HG02798 (cell line): ENCODE measurements around the gene CAND1.

Experiments used
- ATAC-seq: cut with Tn5 transposase; IDR thresholded peaks from one replicate; pipeline ENCODE4 v1.9.1; 2021; ENCODE audit warnings: mild to moderate bottlenecking; ENCODE audit not compliant: unreplicated experiment, poor library complexity

Gene CAND1

GRCh38 chr12:67279637-67280036 lies 10.5 kb downstream of the CAND1 start:
- ATAC-seq: no peak

GRCh38 chr12:67280088-67280487 lies 10.9 kb downstream of the CAND1 start:
- no peak for ATAC-seq

DNA sequence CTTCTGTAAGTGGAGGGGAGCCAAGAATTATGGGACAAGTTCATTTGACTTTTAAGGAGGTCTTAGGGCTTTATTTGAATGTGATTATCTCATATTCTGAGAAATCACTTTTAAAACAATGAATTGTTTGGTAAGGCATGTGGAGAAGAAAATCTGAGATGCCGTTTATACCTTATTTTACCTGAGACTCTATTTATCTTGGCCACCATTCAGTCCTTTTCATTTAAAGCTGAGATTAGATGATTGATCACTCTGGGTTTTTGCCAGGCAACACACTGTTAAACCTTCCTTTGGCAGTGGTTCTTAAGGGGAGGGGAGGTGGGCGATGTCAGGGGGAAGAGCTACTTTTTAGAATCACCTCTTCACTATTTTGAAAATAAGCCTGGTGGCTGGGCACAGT lies 11.4 kb downstream of the CAND1 start:
- no peak for ATAC-seq

- ATAC-seq: no peak
Observed at GRCh38 chr12:67284561-67284960, 15.4 kb downstream of the CAND1 start.

DNA sequence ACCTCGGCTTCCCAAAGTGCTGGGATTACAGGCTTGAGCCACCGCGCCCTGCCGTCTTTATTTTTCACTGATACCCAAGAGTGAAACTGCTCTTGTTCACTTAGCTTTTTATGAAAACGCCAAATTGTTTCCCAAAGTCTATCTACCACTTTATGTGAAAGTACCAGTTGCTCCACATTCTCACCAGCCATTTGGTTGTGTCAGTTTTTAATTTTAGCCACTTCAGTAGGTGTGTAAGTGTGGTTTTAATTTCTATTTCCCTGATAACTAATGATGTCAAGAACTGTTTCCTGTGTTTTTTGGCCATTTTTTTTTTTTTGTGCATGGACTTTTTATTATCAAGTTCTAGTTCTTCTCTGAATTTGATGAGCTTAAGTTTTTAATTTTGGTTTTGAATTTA lies 17.1 kb downstream of the CAND1 start:
- no peak for ATAC-seq

DNA sequence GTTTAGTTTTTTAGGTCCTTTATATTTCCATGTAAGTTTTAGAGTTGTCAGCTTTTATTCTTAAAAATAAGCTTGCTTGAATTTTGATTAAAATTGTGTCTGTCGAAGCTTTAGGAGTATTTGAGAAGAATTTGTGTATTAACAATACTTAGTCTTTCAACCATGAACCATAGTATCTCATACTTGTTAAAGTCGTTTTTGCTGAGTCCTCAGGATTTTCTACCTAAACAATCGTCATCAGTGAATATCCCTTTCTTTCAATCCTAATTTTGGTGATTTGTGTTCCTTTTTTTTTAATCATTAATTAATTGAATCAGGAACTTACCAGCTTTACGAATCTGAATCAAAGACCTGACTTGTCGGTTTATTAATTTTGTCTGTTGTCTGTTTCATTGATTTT lies 18.2 kb downstream of the CAND1 start:
- ATAC-seq: no peak

DNA sequence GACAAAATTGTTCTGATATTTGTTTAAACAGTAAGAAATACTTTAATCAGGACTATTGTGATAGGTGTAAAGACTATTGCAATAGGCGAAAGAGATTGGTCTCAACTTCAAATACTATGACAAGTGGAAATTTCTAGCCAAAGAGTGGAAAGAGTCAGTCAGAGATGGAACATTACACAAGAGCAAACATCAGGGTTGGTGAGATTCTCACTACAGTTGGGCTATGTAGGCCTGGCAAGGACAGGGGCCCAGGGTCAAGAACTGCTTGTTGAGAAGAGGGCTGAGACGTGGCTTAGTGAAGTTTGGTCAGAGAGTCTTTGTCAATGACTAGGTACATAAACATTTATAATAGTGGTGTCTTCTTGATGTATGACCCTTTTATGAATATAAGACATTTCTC lies 19.4 kb downstream of the CAND1 start:
- no peak for ATAC-seq

DNA sequence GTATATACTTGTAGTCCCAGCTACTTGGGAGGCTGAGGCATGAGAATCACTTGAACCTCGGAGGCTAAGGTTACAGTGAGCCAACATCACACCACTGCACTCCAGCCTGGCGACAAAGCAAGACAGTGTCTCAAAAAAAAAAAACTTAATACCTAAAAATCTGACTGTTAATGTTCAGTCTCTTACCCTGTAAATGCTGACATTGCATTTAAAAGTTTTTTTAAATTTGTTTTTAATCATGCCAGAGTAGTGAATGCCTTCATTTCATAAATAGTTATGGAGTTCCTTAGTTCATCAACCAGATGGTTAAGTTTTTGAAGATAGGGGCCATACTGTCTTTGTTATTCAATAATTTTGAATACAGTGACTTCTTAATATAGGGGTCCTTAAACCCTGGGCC lies 21.2 kb downstream of the CAND1 start:
- ATAC-seq: no peak

DNA sequence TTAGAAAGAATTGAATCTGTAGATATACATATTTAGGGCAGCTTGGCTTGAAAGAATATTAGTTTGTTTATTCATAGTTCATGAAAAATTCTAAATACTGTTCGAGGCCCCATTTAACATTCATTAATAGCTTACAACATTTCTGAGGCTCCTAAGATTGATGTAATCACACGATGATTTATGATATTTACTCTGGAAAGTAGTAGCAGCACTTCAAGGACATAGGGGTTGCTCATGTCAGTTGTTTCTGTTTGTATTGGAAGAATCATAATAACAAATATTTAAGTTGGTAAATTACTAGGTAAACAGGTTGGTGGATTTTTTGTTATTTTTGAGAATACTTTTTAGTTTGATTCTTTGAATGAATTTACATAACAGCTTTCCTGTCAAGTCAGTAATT lies 30.4 kb downstream of the CAND1 start:
- ATAC-seq: no peak

DNA sequence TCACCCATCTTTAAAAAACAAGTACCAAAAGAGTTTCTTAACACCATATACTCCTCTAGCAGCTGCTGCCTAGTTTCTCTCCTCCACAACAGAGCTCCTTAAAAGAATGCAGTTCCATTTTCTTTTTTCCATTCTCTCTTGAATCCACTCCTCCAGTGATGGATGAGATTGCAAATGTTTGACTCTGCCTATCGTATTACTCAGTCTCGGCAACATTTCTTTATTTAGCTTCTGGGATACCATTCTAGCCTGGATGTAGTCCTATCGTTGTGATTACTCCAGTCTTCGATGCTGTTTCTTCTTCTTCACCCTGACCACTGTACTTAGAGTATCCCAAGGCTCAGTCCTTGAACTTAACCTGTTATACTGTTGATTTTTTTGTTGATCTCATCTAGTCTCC lies 30.8 kb downstream of the CAND1 start:
- ATAC-seq: no peak

- no peak for ATAC-seq
Observed at GRCh38 chr12:67302162-67302561, 33.0 kb downstream of the CAND1 start.

GRCh38 chr12:67305544-67305943 lies 36.4 kb downstream of the CAND1 start:
- ATAC-seq: no peak

GRCh38 chr12:67306712-67307111 lies 37.6 kb downstream of the CAND1 start:
- no peak for ATAC-seq

- ATAC-seq: no peak
Observed at GRCh38 chr12:67315661-67316060, 46.5 kb downstream of the CAND1 start.

- ATAC-seq: no peak
Observed at GRCh38 chr12:67318786-67319185, 49.6 kb downstream of the CAND1 start.

DNA sequence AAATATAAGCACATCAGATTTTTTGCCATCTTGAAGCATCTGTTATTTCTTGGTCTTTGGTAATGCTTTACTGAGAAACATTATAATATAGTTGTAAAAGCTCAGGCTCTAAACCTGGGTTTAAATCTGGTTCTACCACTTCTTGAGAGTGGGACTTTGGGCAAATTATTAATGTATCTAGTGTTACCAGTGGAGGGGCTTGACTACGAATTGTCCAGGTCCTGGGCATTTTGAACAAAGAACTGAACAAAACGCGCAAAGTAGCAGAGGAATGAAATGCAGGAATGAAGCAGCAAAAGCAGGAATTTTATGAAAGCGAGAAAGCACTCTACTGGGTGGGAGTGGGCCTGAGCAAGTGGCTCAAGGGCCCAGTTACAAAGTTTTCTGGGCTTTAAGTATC lies 50.8 kb downstream of the CAND1 start:
- ATAC-seq: no peak

- no peak for ATAC-seq
Observed at GRCh38 chr12:67320614-67321295, 51.6 kb downstream of the CAND1 start.

DNA sequence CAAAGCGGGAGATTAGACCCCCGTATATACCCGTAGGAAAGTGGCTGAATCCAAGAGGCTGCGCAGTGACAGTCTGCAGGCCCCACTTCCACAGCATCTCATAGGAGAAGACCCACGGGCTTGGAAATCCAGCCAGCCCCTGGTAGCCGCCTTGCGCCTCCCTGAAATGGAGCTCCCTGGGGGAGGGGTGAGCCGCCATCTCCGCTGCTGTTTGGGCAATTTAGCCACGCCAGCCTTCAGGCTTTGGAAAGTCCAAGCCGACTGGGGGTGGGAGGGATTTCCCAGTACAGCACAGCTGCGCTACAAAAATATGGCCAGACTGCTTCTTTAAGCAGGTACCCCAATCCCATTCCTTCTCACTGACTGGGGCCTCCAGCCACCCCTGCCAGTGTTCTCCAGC lies 53.4 kb downstream of the CAND1 start:
- no peak for ATAC-seq

DNA sequence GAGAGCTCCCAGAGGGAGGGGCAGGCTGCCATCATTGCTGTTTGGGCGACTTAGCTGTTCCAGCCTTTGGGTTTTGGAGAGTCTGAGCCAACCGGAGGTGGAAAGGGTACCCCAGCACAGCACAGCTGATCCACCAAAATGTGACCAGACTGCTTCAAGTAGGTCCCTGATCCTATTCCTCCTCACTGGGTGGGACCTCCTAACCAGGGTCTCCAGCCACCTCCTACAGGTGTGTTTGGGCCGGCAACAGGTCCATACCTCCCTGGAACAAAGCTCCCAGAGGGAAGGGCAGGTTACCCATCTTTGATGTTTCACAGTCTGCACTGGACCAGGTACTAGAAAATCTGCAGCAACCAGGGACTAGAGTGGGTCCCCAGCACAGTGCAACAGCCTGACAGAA lies 53.8 kb downstream of the CAND1 start:
- ATAC-seq: no peak

GRCh38 chr12:67326637-67327036 lies 57.5 kb downstream of the CAND1 start:
- ATAC-seq: no peak

DNA sequence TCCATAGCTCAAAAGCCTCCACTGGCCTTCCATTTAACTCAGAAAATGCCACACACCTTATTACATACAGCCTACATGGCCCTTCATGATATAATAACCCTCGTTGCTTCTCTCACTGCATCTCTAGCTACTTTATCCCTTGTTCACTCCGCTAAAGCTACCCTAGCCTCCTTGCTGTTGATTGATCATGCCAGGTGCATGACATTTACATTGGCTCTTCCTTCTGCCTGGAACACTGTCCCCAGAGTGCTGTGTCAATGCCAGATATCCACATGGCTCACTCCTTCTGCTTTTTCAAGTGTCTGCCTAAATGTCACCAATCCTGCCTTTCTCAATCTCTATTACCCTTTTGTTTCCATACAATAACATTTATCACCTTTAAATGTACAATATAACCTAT lies 58.3 kb downstream of the CAND1 start:
- ATAC-seq: no peak

DNA sequence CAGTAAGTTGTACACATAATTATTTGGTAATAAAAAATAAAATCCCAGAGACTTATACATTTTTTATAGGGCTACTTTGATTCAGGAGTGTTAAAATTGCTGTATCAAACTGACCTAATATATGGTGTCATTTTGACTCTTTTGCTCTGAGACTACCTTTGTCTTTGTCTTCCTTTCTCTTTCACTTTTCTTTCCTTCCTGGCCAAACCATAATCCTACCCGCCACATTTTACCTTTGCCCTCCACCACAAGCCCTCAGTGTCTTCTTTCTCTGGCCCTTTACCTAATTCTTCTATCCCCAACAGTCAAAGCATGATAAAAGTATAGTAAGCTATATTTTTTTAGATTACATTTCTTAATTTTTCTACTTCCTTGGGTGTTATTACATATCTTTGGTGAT lies 62.0 kb downstream of the CAND1 start:
- ATAC-seq: no peak

DNA sequence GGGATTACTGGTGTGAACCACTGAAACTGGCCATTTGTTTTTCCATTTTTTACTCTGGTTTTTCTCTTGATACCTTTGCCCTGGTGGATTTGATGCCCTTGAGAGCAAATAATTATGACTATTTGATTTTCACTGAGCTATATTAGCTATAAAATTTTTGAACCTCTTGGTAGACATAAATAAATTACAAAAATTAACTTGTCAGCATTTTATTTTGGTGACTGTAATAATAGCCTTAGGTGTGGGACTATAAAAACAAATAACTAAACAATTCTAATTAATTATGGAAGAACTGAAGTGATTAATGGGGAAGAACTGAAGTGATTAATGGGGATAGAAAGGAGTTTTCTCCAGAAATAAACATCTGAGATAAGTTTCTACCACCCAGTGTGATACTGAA lies 62.7 kb downstream of the CAND1 start:
- ATAC-seq: no peak
